T-cell (primary cell): Measurements from ENCODE around the gene OTOA. TPM values are rescaled to one million over a fixed set of nuclear protein-coding genes. Genes with fewer than 3 reads are reported as not detected.
A peak's percentile ranks its signal among the peaks of the same experiment; 100 is the strongest.
"Not testable (repeated sequence)": the region's sequence is repeated elsewhere in the genome, so short reads cannot be mapped to it uniquely, and the experiment has no call there.

Source experiments
- ATAC-seq, 4 experiments: fragments of 200-7000 bp in 3 of 4; fragments of 150-1000 bp in 1 of 4; cut with Tn5 transposase; replicated peaks in 1 of 4; 1 replicate in 3 of 4; 2 replicates in 1 of 4; pipeline ENCODE4 v1.10.0; 2021; ENCODE audit warnings: moderate library complexity in 3 of 4, mild to moderate bottlenecking in 2 of 4, moderate number of reproducible peaks in 1 of 4
- CTCF ChIA-PET, 2 donors: fragments of 300-600 bp; sonication (Branson Sonifier 250); formaldehyde crosslinking; loops; one replicate each; lab custom pipeline; 2022; ENCODE audit warnings: antibody characterized with exemption in 2 of 2; lab: Charles Lee
- POLR2A ChIA-PET, 2 donors: fragments of 300-600 bp; sonication (Branson Sonifier 250); formaldehyde crosslinking; loops; one replicate each; lab custom pipeline; 2022; ENCODE audit warnings: antibody characterized with exemption in 2 of 2; lab: Charles Lee
- DNase-seq, 35 experiments: peaks; one replicate each; pipeline versions ENCODE4 v3.0.0 to v3.0.0-alpha.2; 2013 to 2023
- H3K27ac ChIP-seq: one replicate; pipeline ENCODE4 v1.5.1; 2013; ENCODE audit warnings: low read length
- H3K27me3 ChIP-seq, 2 experiments: replicated peaks in 1 of 2; 1 replicate in 1 of 2; 2 replicates in 1 of 2; pipeline versions ENCODE4 v1.6.1 to v1.7.0; 2013; ENCODE audit warnings: low read length in 1 of 2, mixed read lengths in 1 of 2; ENCODE audit not compliant: control insufficient read depth in 2 of 2, insufficient read depth in 2 of 2; ENCODE audit errors: extremely low read depth in 1 of 2
- H3K36me3 ChIP-seq, 2 donors: 1 replicate in 1 of 2; 2 replicates in 1 of 2; pipeline versions ENCODE4 v1.6.1 to v1.7.0; 2013; ENCODE audit warnings: low read length in 1 of 2; ENCODE audit not compliant: control insufficient read depth in 2 of 2, insufficient read depth in 1 of 2; ENCODE audit errors: extremely low read depth in 1 of 2
- H3K4me1 ChIP-seq, 2 experiments: 1 replicate in 1 of 2; 2 replicates in 1 of 2; pipeline versions ENCODE4 v1.6.1 to v1.7.0; 2013; ENCODE audit warnings: low read length in 2 of 2, mixed read lengths in 1 of 2; ENCODE audit not compliant: insufficient read depth in 2 of 2, control insufficient read depth in 1 of 2; ENCODE audit errors: extremely low read depth in 1 of 2
- H3K4me3 ChIP-seq, 2 donors: 1 replicate in 1 of 2; 2 replicates in 1 of 2; pipeline versions ENCODE4 v1.5.1 to v1.7.0; 2013; ENCODE audit warnings: mild to moderate bottlenecking in 2 of 2, low read length in 1 of 2, moderate library complexity in 1 of 2; ENCODE audit not compliant: control insufficient read depth in 1 of 2; ENCODE audit errors: extremely low read depth in 1 of 2
- H3K9me3 ChIP-seq: 2 replicates; pipeline ENCODE4 v1.7.0; 2013
- H3K27ac Mint-ChIP-seq, 2 donors: one replicate each; pipeline ENCODE4 v1.8.0; 2020 to 2021; ENCODE audit warnings: mild to moderate bottlenecking in 2 of 2, mixed read lengths in 2 of 2
- H3K27me3 Mint-ChIP-seq, 2 donors: one replicate each; pipeline ENCODE4 v1.8.0; 2021 to 2022; ENCODE audit warnings: mixed read lengths in 2 of 2
- H3K36me3 Mint-ChIP-seq: one replicate; pipeline ENCODE4 v1.8.0; 2021; ENCODE audit warnings: mixed read lengths
- H3K4me1 Mint-ChIP-seq, 3 donors: one replicate each; pipeline ENCODE4 v1.8.0; 2020 to 2022; ENCODE audit warnings: mixed read lengths in 3 of 3, mild to moderate bottlenecking in 1 of 3
- H3K4me3 Mint-ChIP-seq, 3 donors: one replicate each; pipeline ENCODE4 v1.8.0; 2020 to 2022; ENCODE audit warnings: mild to moderate bottlenecking in 3 of 3, mixed read lengths in 3 of 3, moderate library complexity in 3 of 3
- H3K9me3 Mint-ChIP-seq, 3 donors: one replicate each; pipeline ENCODE4 v1.8.0; 2020 to 2022; ENCODE audit warnings: mixed read lengths in 3 of 3
- whole genome bisulfite sequencing: methylation state at CpG from one replicate; pipeline ENCODE4 v1.1.5; 2013; ENCODE audit warnings: missing lambda C conversion rate; ENCODE audit not compliant: insufficient coverage; 5-methylcytosine and 5-hydroxymethylcytosine counted together
- total RNA-seq, 35 experiments: library from RNA in 6 of 35; stranded (reverse) in 6 of 35; fragments of 120-200 nt in 1 of 35; gene quantifications; one replicate each; pipeline versions ENCODE4 v1.2.1 to v1.2.4 and lab custom pipeline; 2013 to 2026

Gene OTOA
- total RNA-seq, 5 donors from 2014 or later (not counting 1 experiment from before 2014, with no cell fraction given): 0.18 to 0.20 (median 0.19) TPM; not detected in 2

- Mint-ChIP-seq H3K4me1 (peaks cover 13 to 27% (median 24%) of the 10 kb centered on the region in 3 donors), H3K36me3 (peaks cover 46% of the 10 kb centered on the region), H3K27ac (peak overlapping the region in 1 of 2 donors; percentile 39)
- POLR2A ChIA-PET, H3K4me3 ChIP-seq, H3K9me3 Mint-ChIP-seq, H3K27me3 ChIP-seq, H3K4me3 Mint-ChIP-seq, H3K27ac ChIP-seq, H3K27me3 Mint-ChIP-seq, H3K9me3 ChIP-seq, ATAC-seq, DNase-seq: not testable (repeated sequence)
- peaks cover 11 to 18% of the 10 kb centered on the region in 2 experiments for H3K4me1 ChIP-seq
- peaks cover 5 to 29% of the 10 kb centered on the region in 2 donors for H3K36me3 ChIP-seq
- CTCF ChIA-PET: interaction anchor here (0.6 to 1.5 kb wide), 3 partner anchors 9 to 11 kb away, joined by 3 to 9 read pairs (median 5); no protein-coding TSS in a partner anchor
- WGBS: over 99% methylated on average over 18 of the region's 37 CpGs
Measured at GRCh38 chr16:21629616-21630539, 33.9 kb upstream of the OTOA start.

DNA sequence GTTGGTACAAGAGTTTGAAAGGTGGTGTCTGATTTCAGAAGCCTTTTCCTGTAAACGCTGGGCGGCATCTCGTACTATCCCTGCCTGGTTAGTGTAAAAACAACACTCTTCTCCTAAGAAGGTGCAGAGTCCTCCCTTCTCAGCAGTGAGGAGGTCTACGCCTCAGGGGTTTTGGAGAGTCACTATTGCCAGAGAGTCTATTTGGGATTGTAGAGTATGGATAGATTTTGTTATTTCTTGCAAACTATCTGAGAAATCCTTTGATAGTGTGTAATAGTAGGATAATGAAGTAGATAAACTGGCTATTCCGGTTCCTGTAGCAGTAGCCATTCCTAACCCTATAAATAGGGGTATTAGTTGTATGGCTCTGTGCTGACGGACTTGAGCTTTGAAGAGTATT, 32.9 kb upstream of the OTOA start:
- Mint-ChIP-seq H3K36me3 (peaks cover 47% of the 10 kb centered on the region), H3K4me1 (peaks cover 13 to 18% (median 14%) of the 10 kb centered on the region in 3 donors)
- WGBS: no CpG with 5 or more reads among the region's 6 CpGs
- Histone ChIP-seq H3K36me3 (peaks cover 5 to 23% of the 10 kb centered on the region in 2 donors), H3K4me1 (peaks cover 9 to 11% of the 10 kb centered on the region in 2 experiments)
- H3K9me3 ChIP-seq, POLR2A ChIA-PET, H3K27me3 ChIP-seq, ATAC-seq, H3K27ac Mint-ChIP-seq, H3K27ac ChIP-seq, H3K4me3 Mint-ChIP-seq, H3K9me3 Mint-ChIP-seq, DNase-seq, H3K27me3 Mint-ChIP-seq, CTCF ChIA-PET, H3K4me3 ChIP-seq: not testable (repeated sequence)

- POLR2A ChIA-PET, H3K9me3 Mint-ChIP-seq, DNase-seq, H3K4me3 ChIP-seq, H3K4me1 ChIP-seq, CTCF ChIA-PET, H3K9me3 ChIP-seq, ATAC-seq, H3K27me3 ChIP-seq, H3K4me3 Mint-ChIP-seq, H3K27me3 Mint-ChIP-seq, H3K27ac ChIP-seq: not testable (repeated sequence)
- H3K36me3 Mint-ChIP-seq: peaks cover 48% of the 10 kb centered on the region
- H3K27ac Mint-ChIP-seq: peak overlapping the region in 1 of 2 donors; percentile 45
- WGBS: no CpG with 5 or more reads among the region's 8 CpGs
- H3K36me3 ChIP-seq: peaks cover 5 to 23% of the 10 kb centered on the region in 2 donors
- H3K4me1 Mint-ChIP-seq: peaks cover 10 to 13% (median 11%) of the 10 kb centered on the region in 3 donors
Measured at GRCh38 chr16:21631376-21631775, 32.4 kb upstream of the OTOA start.

DNA sequence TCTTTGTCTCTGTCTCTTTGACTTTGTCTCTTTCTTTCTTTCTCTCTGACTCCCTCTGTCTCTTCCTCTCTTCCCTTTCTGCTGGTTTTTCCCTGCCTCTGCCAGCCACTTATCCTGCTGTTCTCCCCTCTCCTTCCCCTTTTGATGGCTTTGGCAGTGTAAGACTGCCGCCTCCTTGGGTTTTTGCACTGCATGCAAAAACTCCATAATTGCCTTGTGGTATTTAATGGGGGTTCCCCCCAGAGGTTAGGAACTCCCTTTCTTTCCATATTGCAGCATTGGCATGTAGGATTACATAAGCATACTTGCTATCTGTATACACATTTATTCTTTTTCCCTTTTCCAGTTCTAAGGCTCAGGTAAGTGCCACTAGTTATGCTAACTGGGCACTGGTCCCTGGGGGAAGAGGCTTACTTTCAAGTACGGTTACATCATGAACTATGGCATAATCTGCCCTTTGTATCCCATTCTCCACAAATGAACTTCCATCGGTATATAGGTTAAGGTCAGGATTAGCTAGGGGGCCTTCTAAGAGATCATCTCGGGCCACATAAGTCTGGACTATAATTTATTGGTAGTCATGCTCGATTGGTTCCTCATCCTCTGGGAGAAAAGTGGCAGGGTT, 31.7 kb upstream of the OTOA start:
- H3K4me1 Mint-ChIP-seq, DNase-seq, H3K4me1 ChIP-seq, H3K27me3 Mint-ChIP-seq, H3K9me3 Mint-ChIP-seq, H3K9me3 ChIP-seq, H3K4me3 Mint-ChIP-seq, H3K4me3 ChIP-seq, ATAC-seq, CTCF ChIA-PET, H3K27ac ChIP-seq, H3K27me3 ChIP-seq, POLR2A ChIA-PET: not testable (repeated sequence)
- peaks cover 41% of the 10 kb centered on the region for H3K36me3 Mint-ChIP-seq
- peak overlapping the region in 1 of 2 donors; percentile 61 for H3K27ac Mint-ChIP-seq
- peaks cover 5 to 23% of the 10 kb centered on the region in 2 donors for H3K36me3 ChIP-seq
- 100% methylated on average over 1 of the region's 5 CpGs for WGBS

DNA sequence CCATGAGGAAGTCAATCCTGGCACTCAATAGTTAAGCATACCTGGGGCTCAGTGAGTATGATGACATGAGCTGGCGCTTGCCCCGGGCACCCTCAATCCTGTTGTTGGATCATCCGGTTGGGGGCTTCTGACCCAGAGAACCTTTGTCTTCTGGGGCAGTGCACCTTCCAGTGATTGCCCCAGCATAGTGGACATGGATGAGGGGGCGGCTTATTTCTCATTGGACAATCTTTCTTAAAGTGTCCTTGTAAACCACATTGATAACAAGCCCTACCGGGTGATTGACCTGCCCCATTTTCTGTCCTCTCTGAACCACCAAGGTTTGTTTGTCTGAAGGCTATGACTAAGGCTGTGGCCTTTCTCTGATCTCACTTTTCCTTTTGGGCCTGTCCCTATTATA, 29.6 kb upstream of the OTOA start:
- CTCF ChIA-PET: no interaction called here

DNA sequence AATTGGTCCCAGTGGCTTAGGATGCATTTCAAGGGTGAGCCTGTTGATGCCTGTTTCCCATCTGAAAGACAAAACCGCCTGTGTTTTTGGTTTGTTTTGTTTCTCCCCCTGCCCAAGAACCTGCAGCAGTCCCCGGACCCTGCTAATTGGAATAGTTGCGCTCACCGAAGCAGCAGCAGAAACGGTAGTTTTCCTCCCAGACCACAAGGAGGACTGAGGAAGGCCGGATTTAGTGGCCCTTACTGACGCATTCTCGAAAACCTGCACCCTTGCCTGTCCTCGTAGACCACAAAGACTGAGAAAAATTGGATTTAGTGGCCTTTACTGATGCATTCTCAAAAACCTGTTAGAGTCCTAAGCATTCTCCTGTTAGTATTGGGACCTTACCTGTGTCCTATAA, 28.1 kb upstream of the OTOA start:
- H3K4me3 Mint-ChIP-seq, ATAC-seq, H3K9me3 Mint-ChIP-seq, H3K4me3 ChIP-seq, H3K27me3 ChIP-seq, H3K27ac ChIP-seq, H3K27me3 Mint-ChIP-seq, DNase-seq, H3K36me3 ChIP-seq, POLR2A ChIA-PET, H3K9me3 ChIP-seq: not testable (repeated sequence)
- Mint-ChIP-seq H3K36me3 (peaks cover 24% of the 10 kb centered on the region), H3K27ac (peak overlapping the region in 1 of 2 donors; percentile 2), H3K4me1 (peaks cover 16 to 29% (median 27%) of the 10 kb centered on the region in 3 donors)
- WGBS: 95% methylated on average over 7 of the region's 9 CpGs
- CTCF ChIA-PET: interaction anchor here in 1 of 2 donors (0.6 kb wide), 1 partner anchor 33 kb away, joined by 3 read pairs; no protein-coding TSS in a partner anchor
- H3K4me1 ChIP-seq: peaks cover 12 to 25% of the 10 kb centered on the region in 2 experiments

More for the DNA sequence above, 29.6 kb upstream of the OTOA start:
- Histone ChIP-seq H3K27ac (no peak overlapping the region), H3K27me3 (no peaks in the 10 kb centered on the region), H3K4me3 (no peak overlapping the region), H3K4me1 (peaks cover 10 to 13% of the 10 kb centered on the region in 2 experiments), H3K9me3 (no peaks in the 10 kb centered on the region), H3K36me3 (peaks cover 5 to 17% of the 10 kb centered on the region in 2 donors)
- DNase-seq (no peak), ATAC-seq (no peak)
- Mint-ChIP-seq H3K27me3 (no peaks in the 10 kb centered on the region), H3K4me1 (peaks cover 14 to 24% (median 23%) of the 10 kb centered on the region in 3 donors), H3K9me3 (no peaks in the 10 kb centered on the region), H3K4me3 (no peak overlapping the region), H3K27ac (peak overlapping the region in 1 of 2 donors; percentile 39), H3K36me3 (peaks cover 30% of the 10 kb centered on the region)
- WGBS: 40% methylated on average over 1 of the region's 5 CpGs
- POLR2A ChIA-PET: interaction anchor here in 1 of 2 donors (0.6 kb wide), 1 partner anchor 11 kb away, joined by 3 read pairs; no protein-coding TSS in a partner anchor
